Measurements from ENCODE around the gene PRXL2B.
A peak's percentile ranks its signal among the peaks of the same experiment; 100 is the strongest.

Gene PRXL2B

GRCh38 chr1:2587860-2588571, 1.4 kb downstream of the PRXL2B start:
- peak overlapping the region; percentile 83; the same call in 1 of the 2 replicates for H3K27ac ChIP-seq
- TF ChIP-seq CTCF (conservative IDR thresholded peaks at IDR 0.05) (no peak), ZFX (IDR thresholded peaks at IDR 0.05) (no peak)

- H3K27ac ChIP-seq: no peak overlapping the region
- TF ChIP-seq CTCF (conservative IDR thresholded peaks at IDR 0.05): no peak
- TF ChIP-seq ZFX (IDR thresholded peaks at IDR 0.05): no peak
Measured at GRCh38 chr1:2588661-2589430, 2.3 kb downstream of the PRXL2B start.

GRCh38 chr1:2589431-2590232, 3.1 kb downstream of the PRXL2B start:
- TF ChIP-seq CTCF (conservative IDR thresholded peaks at IDR 0.05) (no peak), ZFX (IDR thresholded peaks at IDR 0.05) (no peak)
- H3K27ac ChIP-seq: no peak overlapping the region

GRCh38 chr1:2590233-2591141, 3.9 kb downstream of the PRXL2B start:
- H3K27ac ChIP-seq: no peak overlapping the region
- TF ChIP-seq ZFX (IDR thresholded peaks at IDR 0.05) (no peak), CTCF (conservative IDR thresholded peaks at IDR 0.05) (no peak)

GRCh38 chr1:2591233-2591580, 4.6 kb downstream of the PRXL2B start:
- no peak for TF ChIP-seq ZFX (IDR thresholded peaks at IDR 0.05)
- TF ChIP-seq CTCF (conservative IDR thresholded peaks at IDR 0.05): no peak
- no peak overlapping the region for H3K27ac ChIP-seq

GRCh38 chr1:2591581-2592261, 5.1 kb downstream of the PRXL2B start:
- TF ChIP-seq CTCF (conservative IDR thresholded peaks at IDR 0.05) (no peak), ZFX (IDR thresholded peaks at IDR 0.05) (no peak)
- peak overlapping the region; percentile 76 for H3K27ac ChIP-seq

Measured in C4-2B (cell line).